Stimulated activated CD8-positive, alpha-beta memory T cell treated with anti-CD3 and anti-CD28 coated beads, Interleukin-7, amount 100 ng/mL, for 48 hours (primary cell): ENCODE data around the gene SLC25A47.
"Not testable (repeated sequence)": the region's sequence is repeated elsewhere in the genome, so short reads cannot be mapped to it uniquely, and the experiment has no call there.

ENCODE experiments used
- DNase-seq, 2 donors: peaks; one replicate each; pipeline ENCODE4 v3.0.0-alpha.2; 2020; ENCODE audit warnings: low read depth in 1 of 2; ENCODE audit errors: extremely low read depth in 1 of 2

The SLC25A47 gene

DNA sequence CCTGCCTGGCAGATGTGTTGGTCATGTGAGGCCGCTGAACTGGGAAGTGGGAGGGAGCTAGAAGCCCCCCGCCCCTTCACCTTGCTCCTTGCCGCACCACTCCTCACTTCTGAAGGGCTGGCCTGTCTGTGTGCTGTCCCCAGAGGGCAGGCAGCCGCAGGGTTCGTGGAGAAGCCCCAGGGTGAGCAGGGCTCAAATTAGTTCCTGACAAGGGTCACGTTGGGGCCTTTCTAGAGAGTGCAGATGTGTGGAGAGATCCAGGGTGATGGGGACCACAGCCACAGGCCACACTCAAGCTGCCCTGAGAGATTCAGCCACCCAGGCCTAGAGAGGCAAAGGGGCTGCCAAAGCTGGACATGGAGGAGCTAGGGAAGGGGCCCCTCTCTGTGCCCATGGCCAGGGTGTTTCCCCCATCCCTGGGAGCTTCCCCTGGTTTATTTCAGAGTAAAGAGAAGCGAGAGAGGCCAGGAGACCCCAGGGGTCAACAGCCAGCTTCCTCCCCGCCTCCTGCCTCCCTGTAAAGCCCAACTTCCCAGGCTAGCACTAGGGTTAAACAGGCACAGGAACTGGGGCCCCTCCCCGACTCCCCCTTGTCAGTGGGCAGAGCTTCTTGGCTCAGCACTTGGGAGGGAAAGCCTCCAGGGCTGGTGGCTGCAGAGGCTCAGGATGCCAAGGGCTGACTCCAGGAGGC is 33.1 kb upstream of the SLC25A47 start:
- DNase-seq: no peak

DNA sequence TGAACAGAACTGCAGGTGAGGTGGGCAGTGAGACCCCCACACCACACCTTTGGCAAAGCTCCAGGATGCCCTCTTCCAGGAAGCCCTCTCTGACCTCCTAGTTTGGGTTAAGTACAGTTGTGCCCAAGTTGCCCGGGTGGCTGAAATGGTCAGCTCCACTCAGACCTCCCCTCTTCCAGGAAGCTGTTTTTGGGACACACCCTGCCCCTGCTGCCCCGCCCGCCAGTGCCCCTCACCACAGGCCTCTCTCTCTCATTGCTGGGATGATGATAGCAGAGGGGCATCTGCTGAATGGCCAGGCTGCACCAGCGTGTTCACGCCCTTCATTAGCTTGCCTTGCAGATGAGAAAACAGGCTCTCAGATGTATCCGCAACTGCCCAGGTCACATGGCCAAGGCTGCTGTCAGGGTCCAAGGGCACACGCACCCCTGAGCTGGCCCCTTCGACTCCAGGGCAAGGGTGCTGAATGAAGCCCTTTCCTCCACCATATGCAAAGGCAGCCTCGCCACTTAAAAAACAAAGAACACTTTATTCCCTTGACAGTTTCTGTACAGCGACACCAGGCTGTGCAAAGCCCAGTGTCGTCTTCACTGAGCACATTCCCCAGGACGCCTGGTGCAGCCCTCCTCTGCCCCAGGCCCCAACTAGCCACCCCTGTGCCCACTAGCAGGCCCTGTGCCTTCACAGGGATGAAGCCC is 32.4 kb upstream of the SLC25A47 start:
- DNase-seq: no peak

- no peak for DNase-seq
Measured at GRCh38 chr14:100291305-100292075, 31.6 kb upstream of the SLC25A47 start.

DNA sequence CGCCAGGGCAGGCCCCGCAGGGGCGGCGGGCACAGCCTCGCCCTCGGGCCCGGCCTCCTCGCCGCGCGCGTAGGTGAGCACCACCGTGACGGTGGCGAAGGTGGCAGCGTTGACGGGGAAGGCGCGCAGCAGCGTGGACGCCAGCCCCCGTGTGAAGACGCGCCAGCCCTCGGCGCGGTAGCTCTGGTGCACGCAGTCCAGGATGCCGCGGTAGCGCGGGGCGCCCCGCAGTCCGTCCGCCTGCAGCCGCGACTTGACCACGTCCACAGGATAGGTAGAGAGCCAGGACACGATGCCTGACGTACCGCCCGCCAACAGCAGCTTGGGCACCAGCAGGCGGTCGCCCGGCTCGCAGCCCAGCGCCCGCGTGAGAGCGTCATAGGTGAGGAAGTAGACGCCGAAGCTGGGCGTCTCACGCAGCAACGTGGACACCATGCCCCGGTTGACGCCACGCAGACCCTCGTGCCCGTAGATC is 30.8 kb upstream of the SLC25A47 start:
- no peak for DNase-seq

DNA sequence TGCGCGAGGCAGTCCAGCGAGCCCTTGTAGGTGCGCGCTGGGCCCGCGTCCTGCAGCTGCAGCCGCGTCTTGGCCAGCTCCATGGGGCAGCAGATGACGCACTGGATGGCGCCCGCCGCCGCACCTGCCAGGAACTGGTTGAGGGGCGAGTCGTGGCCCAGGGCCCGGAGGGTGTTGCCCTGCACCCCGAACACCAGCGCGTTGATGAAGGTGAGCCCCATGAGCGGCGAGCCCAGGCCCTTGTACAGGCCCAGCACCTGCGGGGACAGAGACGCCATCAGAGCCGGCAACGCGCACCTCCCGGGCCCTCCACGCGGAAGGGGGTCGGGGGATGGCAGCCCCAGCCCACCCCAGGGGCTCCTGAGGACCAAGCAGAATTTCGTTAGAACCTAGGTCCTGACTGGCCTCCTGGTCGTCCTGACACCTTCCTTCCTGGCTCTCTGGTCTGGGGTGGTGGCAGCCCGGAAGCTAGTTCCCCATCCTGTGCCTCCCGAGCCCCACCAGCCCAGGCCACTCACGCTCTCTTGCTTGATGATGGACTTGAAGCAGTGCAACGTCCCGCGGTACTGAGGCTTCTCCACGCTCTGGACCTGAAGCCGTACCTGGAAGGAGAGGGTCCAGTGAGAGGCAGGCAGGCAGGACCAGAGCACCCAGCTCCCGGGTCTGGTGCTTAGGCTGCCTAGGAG is 30.2 kb upstream of the SLC25A47 start:
- DNase-seq: no peak

- DNase-seq: no peak
Measured at GRCh38 chr14:100293497-100294212, 29.5 kb upstream of the SLC25A47 start.

DNA sequence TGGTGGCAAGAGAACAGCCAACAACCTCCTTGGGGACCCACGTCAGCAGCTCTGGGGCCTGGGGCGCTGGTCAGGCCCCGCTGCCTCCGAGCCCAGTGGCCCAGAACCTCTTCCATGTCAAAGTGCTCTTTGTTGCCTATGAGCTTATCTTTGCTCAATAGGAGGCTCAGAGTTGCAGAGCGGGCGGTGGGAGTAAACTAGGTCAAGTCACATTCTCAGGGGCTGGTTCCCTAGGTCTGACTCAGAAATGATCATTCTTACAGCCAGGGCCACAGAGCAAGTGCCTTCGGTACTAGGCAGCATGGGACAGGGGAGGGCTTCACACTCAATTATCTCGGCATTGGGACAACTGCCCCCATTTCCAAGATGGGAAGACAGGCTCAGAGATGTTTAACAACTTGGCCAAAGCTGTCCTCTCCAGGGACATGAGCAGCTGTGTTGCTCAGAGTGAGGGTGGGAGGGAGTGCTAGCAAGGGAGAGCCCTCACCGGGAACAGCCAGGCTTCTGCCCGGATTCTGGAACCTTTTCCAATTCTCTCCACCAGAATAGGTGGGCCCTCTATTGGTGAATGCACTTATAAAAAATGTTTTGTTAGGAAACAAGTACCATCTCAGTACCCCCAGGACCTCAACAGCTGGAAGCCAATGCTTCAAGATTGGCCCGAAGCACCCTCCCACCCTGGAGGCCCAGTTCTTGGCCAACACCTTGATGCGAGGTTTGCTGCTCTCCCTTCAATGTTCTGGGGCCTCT is 28.8 kb upstream of the SLC25A47 start:
- DNase-seq: no peak

DNA sequence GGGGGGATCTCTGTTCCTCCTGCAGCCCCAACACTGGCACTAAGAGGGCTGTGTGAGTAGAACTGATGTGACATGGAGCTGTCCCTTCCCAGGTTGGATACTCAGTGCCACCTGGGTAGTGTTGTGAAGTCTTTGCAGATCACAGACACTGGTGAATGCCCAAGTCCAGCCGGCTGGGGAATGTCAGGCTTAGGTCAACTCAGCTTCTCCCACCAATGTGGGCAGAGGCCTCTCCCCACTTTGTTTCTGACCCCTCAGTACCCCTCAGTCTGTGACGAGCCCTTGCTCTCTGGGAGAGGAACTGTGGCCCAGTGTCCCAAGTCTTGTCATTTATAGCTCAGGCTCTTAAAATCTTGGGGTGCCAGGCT is 28.2 kb upstream of the SLC25A47 start:
- no peak for DNase-seq

DNA sequence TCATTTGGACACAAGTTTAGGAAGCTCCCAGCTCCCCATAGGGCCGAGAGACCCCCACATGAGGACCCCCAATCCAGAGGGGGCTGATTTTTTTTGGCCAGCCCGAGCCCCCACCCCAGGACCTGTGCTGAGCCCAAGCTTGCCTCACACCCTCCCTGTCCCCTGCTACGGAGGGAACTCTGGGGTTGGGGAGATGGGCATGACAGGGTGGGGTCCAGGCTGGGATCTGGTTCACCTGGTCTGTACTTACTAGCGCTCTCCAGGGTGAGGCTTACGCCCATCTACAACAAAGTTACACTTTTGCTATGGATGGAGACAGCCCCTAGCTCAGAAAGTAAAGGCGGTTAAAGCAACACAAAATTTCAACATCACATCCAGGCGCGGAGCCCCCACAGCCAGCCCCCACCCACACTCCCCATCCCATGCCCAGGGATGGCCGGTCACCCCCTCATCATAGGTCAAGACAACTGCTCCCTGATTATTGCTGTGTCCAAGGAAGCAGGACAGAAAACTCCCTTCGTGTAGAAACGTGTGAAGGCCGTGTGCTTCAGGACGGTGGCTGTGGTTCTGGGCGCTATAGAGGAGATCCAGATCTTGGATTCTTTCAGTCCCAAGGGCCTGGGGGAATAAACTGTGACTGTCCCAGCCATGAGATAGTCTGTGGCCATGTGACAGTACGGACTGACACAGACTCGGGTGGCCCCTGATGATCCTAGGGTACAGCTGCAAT is 27.6 kb upstream of the SLC25A47 start:
- DNase-seq: no peak

DNA sequence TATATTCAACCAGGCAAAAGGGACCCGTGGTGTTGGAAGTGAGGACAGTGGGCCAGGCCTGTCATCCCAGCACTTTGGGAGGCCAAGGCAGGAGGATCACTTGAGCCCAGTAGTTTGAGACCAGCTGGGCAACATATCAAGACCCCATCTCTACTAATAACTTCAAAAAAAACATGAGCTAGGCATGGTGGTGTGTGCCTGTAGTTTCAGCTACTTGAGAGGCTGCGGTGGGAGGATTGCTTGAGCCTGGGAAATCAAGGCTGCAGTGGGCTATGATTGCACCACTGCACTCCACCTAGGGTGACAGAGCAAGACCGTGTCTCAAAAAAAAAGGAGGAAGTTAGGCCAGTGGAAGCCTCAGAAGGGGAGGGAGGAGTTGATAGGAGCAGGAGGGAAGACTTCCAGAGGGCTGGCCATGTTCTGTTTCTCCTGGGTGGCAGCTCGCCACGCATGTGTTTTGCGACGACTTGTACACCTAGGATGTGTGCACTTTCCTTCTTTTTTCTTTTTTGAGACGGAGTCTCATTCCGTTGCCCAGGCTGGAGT is 27.0 kb upstream of the SLC25A47 start:
- no peak for DNase-seq

GRCh38 chr14:100296729-100297128 is 26.4 kb upstream of the SLC25A47 start:
- not testable (repeated sequence) for DNase-seq

DNA sequence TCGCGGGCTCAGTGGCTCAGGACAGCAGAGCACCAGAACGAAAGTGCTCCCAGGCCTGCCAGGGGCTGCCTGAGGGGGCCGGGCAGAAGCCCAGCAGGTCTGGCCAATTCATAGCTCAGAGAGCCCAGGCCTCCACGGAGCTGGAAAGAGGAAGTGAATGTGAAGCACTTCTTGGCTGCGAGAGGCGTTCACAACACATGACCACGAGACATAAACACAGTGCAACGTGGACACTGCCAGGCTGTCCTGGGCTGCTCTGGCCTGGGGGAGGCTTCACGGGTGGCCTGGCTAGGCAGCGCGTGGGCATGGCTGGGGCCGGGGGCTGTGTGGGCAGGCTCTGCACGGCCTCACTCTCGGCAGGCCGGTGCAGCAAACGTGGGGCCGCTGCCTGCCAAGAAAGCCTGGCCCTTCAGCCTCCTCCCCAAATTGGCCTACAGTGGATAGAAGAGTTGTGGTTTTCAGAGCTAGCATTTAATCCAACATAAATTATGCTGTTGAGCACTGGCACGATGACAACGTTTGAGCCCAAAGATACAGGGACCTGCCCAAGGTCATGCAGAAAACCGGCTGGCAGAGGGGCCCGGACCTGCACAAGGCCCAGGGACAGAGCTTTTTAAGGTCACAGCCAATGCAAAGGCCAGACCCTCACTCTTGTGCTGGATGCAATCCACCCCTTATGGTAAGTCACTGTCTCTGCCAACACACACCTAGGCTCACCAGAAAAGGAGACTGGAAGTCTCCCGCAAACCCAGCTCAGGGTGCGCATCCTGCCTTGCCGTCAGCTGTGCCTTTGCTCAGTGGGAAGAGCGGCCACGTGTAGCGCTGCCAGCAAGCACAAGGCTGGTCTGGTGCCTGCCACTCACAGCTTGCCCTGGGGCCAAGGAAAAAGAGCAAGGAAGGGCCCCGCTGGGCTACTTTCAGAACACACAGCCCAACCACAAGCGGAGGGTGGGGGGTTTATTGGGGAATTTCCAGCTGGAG is 25.5 kb upstream of the SLC25A47 start:
- DNase-seq: no peak

- DNase-seq: no peak
Measured at GRCh38 chr14:100298551-100299237, 24.4 kb upstream of the SLC25A47 start.

DNA sequence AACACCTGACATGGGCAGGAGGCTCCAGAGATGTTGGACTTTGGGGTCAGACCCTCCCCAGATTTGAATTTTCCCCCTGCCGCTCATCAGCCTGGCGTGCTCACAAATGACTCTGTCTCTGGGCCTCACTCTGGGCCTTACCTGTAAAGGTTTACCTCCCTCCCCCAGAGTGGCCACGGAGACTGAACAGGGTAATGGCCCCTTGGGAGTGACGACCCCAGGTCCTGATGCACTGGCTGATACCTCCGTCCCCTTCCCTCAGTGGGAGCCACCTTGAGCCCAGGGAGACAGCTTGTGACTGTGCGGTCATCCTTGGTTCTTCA is 23.9 kb upstream of the SLC25A47 start:
- no peak for DNase-seq

- no peak for DNase-seq
Measured at GRCh38 chr14:100302616-100303015, 20.5 kb upstream of the SLC25A47 start.

DNA sequence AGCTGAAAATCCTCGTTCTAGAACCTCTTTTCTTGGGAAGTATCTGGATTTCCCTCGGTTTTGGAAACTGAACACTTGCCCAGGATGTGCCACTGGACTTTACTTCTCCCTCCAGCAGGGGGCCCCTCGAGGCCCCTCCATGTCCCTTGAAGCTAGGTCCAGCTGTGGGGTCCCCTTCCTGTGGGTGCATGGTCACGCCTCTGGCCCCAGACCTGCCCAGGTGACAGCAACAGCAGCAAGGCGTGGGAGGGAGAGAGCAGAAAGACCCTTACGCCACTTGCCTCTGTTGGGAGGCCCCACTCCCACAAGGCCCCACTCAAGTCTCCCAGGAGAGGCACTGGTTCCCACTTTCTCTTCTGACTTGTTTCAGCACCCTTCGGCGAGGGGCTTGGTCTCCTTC is 20.0 kb upstream of the SLC25A47 start:
- no peak for DNase-seq

DNA sequence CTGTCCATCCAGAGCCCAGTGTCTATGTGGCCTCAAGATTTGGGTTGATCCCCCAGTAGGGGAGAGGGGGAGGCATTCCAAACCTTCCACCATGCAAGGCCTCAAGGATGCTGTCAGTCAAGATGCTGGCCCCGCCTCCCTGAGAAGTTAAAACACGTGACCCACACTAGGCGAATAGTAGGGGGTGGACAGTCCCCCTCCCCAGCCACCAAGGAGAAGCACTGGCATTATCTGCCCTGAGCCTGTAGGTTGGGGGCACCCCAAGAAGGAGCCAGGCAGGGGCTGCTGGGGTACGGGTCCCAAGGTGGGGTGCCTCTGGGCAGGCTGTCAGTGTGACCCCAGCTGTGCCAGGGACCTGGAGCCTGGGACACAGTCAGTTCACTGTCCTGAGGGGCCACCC is 19.2 kb upstream of the SLC25A47 start:
- no peak for DNase-seq
